RCC 7860 (cell line): ENCODE results near the gene PPFIA4.

ENCODE experiments used
- DNase-seq: peaks from one replicate; pipeline ENCODE4 v3.0.0-alpha.2; 2015; ENCODE audit warnings: low spot score
- FAIRE-seq: peaks from 2 replicates; lab custom pipeline; 2012; peaks lifted over from hg19 to GRCh38; lab: Jason Lieb, UNC

PPFIA4 gene

GRCh38 chr1:203056012-203056411 lies 29.7 kb downstream of the PPFIA4 start:
- FAIRE-seq = no peak
- no peak for DNase-seq

GRCh38 chr1:203056516-203056915 lies 30.2 kb downstream of the PPFIA4 start:
- DNase-seq (no peak), FAIRE-seq (no peak)

- DNase-seq = no peak
Observed at GRCh38 chr1:203057911-203058675, 31.8 kb downstream of the PPFIA4 start.

GRCh38 chr1:203058676-203058935 lies 32.3 kb downstream of the PPFIA4 start:
- no peak for DNase-seq
- FAIRE-seq = no peak

More at GRCh38 chr1:203057911-203058675, 31.8 kb downstream of the PPFIA4 start:
- no peak for FAIRE-seq

- DNase-seq (no peak), FAIRE-seq (no peak)
Observed at GRCh38 chr1:203059485-203059884, 33.2 kb downstream of the PPFIA4 start.

GRCh38 chr1:203060115-203060514 lies 33.8 kb downstream of the PPFIA4 start:
- no peak for DNase-seq
- FAIRE-seq = no peak

GRCh38 chr1:203063287-203063686 lies 37.0 kb downstream of the PPFIA4 start:
- no peak for DNase-seq
- no peak for FAIRE-seq

GRCh38 chr1:203065191-203065590 lies 38.9 kb downstream of the PPFIA4 start:
- DNase-seq (no peak), FAIRE-seq (no peak)

- FAIRE-seq (no peak), DNase-seq (no peak)
Observed at GRCh38 chr1:203065986-203066385, 39.7 kb downstream of the PPFIA4 start.

- no peak for FAIRE-seq
- DNase-seq = no peak
Observed at GRCh38 chr1:203066965-203067364, 40.7 kb downstream of the PPFIA4 start.

- FAIRE-seq = no peak
- DNase-seq = no peak
Observed at GRCh38 chr1:203069030-203069747, 42.9 kb downstream of the PPFIA4 start.

- no peak for DNase-seq
- FAIRE-seq = no peak
Observed at GRCh38 chr1:203072002-203072602, 45.8 kb downstream of the PPFIA4 start.

- FAIRE-seq (no peak), DNase-seq (no peak)
Observed at GRCh38 chr1:203072911-203073310, 46.6 kb downstream of the PPFIA4 start.

- DNase-seq = no peak
- FAIRE-seq = no peak
Observed at GRCh38 chr1:203073469-203073868, 47.2 kb downstream of the PPFIA4 start.

- no peak for FAIRE-seq
- no peak for DNase-seq
Observed at GRCh38 chr1:203074610-203075009, 48.3 kb downstream of the PPFIA4 start.

- no peak for FAIRE-seq
- DNase-seq = no peak
Observed at GRCh38 chr1:203075236-203076030, 49.1 kb downstream of the PPFIA4 start.

- no peak for FAIRE-seq
- no peak for DNase-seq
Observed at GRCh38 chr1:203076031-203076511, 49.8 kb downstream of the PPFIA4 start.

- no peak for FAIRE-seq
Observed at GRCh38 chr1:203077367-203077766, 51.1 kb downstream of the PPFIA4 start.

GRCh38 chr1:203077956-203078355 lies 51.7 kb downstream of the PPFIA4 start:
- DNase-seq = no peak
- no peak for FAIRE-seq

More at GRCh38 chr1:203077367-203077766, 51.1 kb downstream of the PPFIA4 start:
- no peak for DNase-seq

GRCh38 chr1:203078478-203078877 lies 52.2 kb downstream of the PPFIA4 start:
- FAIRE-seq (no peak), DNase-seq (no peak)

GRCh38 chr1:203080456-203080855 lies 54.2 kb downstream of the PPFIA4 start:
- DNase-seq = no peak
- FAIRE-seq = no peak
